Spleen (tissue), 11 donors: ENCODE results near the gene RBM20. TPM values are rescaled to one million over a fixed set of nuclear protein-coding genes. Genes with fewer than 3 reads are reported as not detected.
"Not testable (repeated sequence)": the region's sequence is repeated elsewhere in the genome, so short reads cannot be mapped to it uniquely, and the experiment has no call there.

ENCODE experiments used
- DNase-seq: peaks from one replicate; pipeline ENCODE4 v3.0.0-alpha.2; 2020
- H3K27ac ChIP-seq, 8 donors: fragments of 200-600 bp; sonication (generic) in 7 of 8; 1 replicate in 4 of 8; 2 replicates in 4 of 8; pipeline versions ENCODE4 v1.5.0 to v1.8.0; 2016 to 2021; ENCODE audit warnings: inconsistent platforms in 4 of 8, mild to moderate bottlenecking in 4 of 8, moderate library complexity in 1 of 8
- H3K27me3 ChIP-seq, 7 donors: fragments of 200-600 bp; sonication (generic) in 6 of 7; replicated peaks in 1 of 7; 1 replicate in 4 of 7; 2 replicates in 3 of 7; pipeline versions ENCODE4 v1.5.0 to v1.8.0; 2016 to 2021; ENCODE audit warnings: inconsistent platforms in 3 of 7, mild to moderate bottlenecking in 1 of 7
- H3K36me3 ChIP-seq, 6 donors: fragments of 200-600 bp; sonication (generic) in 5 of 6; 1 replicate in 4 of 6; 2 replicates in 2 of 6; pipeline versions ENCODE4 v1.5.0 to v1.8.0; 2016 to 2021; ENCODE audit warnings: inconsistent platforms in 2 of 6
- H3K4me1 ChIP-seq, 6 donors: fragments of 200-600 bp; sonication (generic) in 5 of 6; 1 replicate in 3 of 6; 2 replicates in 3 of 6; pipeline versions ENCODE4 v1.5.0 to v1.8.0; 2016 to 2021; ENCODE audit warnings: inconsistent platforms in 3 of 6
- H3K4me3 ChIP-seq, 8 donors: fragments of 200-600 bp; sonication (generic) in 7 of 8; 1 replicate in 4 of 8; 2 replicates in 4 of 8; pipeline versions ENCODE4 v1.5.0 to v1.8.0; 2016 to 2021; ENCODE audit warnings: inconsistent platforms in 4 of 8, mild to moderate bottlenecking in 4 of 8, moderate library complexity in 2 of 8
- H3K9me3 ChIP-seq, 8 donors: fragments of 200-600 bp; sonication (generic) in 7 of 8; 1 replicate in 4 of 8; 2 replicates in 4 of 8; pipeline versions ENCODE4 v1.5.0 to v1.8.0; 2016 to 2021; ENCODE audit warnings: inconsistent platforms in 4 of 8
- CTCF ChIP-seq, 11 experiments: fragments of 200-600 bp in 7 of 11; fragments of 450-650 bp in 4 of 11; sonication (generic) in 4 of 11; IDR thresholded peaks in 8 of 11; conservative IDR thresholded peaks in 3 of 11; 1 replicate in 7 of 11; 2 replicates in 4 of 11; pipeline versions ENCODE4 v1.4.0 to v1.8.0; 2016 to 2021; ENCODE audit warnings: antibody characterized with exemption in 11 of 11, inconsistent platforms in 4 of 11, mild to moderate bottlenecking in 1 of 11
- POLR2A ChIP-seq, 3 donors: fragments of 450-650 bp; IDR thresholded peaks; one replicate each; pipeline ENCODE4 v1.5.1; 2017; ENCODE audit warnings: antibody characterized with exemption in 3 of 3, mild to moderate bottlenecking in 1 of 3
- POLR2AphosphoS5 ChIP-seq, 3 donors: sonication (generic); formaldehyde crosslinking; IDR thresholded peaks; one replicate each; pipeline ENCODE4 v1.5.1; 2017; ENCODE audit warnings: antibody characterized with exemption in 3 of 3
- WGBS, 5 donors: extraction: QIAGEN DNeasy Blood & Tissue Kit in 3 of 5; methylation state at CpG; one replicate each; pipeline versions ENCODE4 v1.1.5 to v1.1.7; 2013 to 2018; 5-methylcytosine and 5-hydroxymethylcytosine counted together
- intact Hi-C: fragments of 100-400 bp; cut with DNase I; formaldehyde crosslinking; loops from one replicate; pipeline ENCODE4 v1.15.0; 2023; ENCODE audit warnings: low total_unique reads
- polyA plus RNA-seq, 3 donors: library from polyadenylated mRNA; stranded (reverse); fragments of 200-250 nt; gene quantifications; one replicate each; pipeline ENCODE4 v1.2.1, GENCODE V29; 2013
- total RNA-seq, 7 donors: library from RNA; depleted of rRNA in 3 of 7; stranded (reverse); fragments of >200 nt in 3 of 7; fragmentation: NEBNext Ultra II Directional in 4 of 7; extraction: Animal tissue kit (Norgen Biotek cat#: 25700) in 4 of 7; gene quantifications; one replicate each; pipeline versions ENCODE4 v1.1.0 to v1.2.1, GENCODE V29; 2016 to 2021
- donor health status: healthy with polysubstance abuse.
- donor health status: DM: no; HTN: no; CAD: no; lungs with moderate emphysema.
- donor health status: DM: no; HTN: no; CAD: no.
- donor health status: Bipolar disorder and iron deficiency.
- donor health status: healthy.
- donor health status: DM: no; HTN: no; CAD: no.
- donor health status: DM: yes; HTN: yes; CAD: no.

RBM20 gene
- total and polyA plus RNA-seq, 10 donors, result 0.04 to 0.72 (median 0.29) TPM; not detected in 1

GRCh38 chr10:110637558-110638053 is 6.5 kb upstream of the RBM20 start:
- Histone ChIP-seq H3K36me3 (no peaks in the 10 kb centered on the region), H3K27ac (no peak overlapping the region), H3K9me3 (no peaks in the 10 kb centered on the region), H3K27me3 (peaks cover 3 to 56% (median 16%) of the 10 kb centered on the region in 7 donors), H3K4me1 (peaks cover 0 to 9% (median 0%) of the 10 kb centered on the region in 6 donors), H3K4me3 (no peak overlapping the region)
- 57 to 61% (median 58%) methylated on average over 10 of the region's 10 CpGs for WGBS, 5 donors
- intact Hi-C loops, result no loop called here
- TF ChIP-seq POLR2A (IDR thresholded peaks at IDR 0.05), result no peak
- TF ChIP-seq CTCF (IDR thresholded peaks at IDR 0.05 in 8 of 11, conservative IDR thresholded peaks at IDR 0.05 in 3 of 11), result no peak
- no peak for TF ChIP-seq POLR2AphosphoS5 (IDR thresholded peaks at IDR 0.05)
- DNase-seq, result no peak

DNA sequence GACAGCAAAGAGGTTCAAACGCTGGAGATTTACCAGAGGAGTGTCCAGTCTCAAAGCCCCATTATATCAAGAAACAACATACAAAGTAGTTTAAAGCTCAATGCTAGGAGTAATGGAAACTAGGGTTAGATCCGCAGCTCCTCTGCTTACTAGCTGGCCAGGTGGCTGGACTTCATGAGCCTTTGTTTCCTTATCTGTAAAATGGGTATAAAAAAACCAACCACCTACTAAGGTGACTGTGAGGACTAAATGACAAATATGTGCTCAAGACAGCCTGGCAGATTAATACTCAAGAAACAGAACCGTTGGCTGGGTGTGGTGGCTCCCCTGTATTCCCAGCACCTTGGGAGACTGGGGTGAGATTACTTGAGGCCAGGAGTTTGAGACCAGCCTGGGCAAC is 5.8 kb upstream of the RBM20 start:
- TF ChIP-seq CTCF (IDR thresholded peaks at IDR 0.05 in 8 of 11, conservative IDR thresholded peaks at IDR 0.05 in 3 of 11) (no peak), POLR2A (IDR thresholded peaks at IDR 0.05) (no peak), POLR2AphosphoS5 (IDR thresholded peaks at IDR 0.05) (no peak)
- DNase-seq, result no peak
- Histone ChIP-seq H3K4me3 (no peak overlapping the region), H3K36me3 (no peaks in the 10 kb centered on the region), H3K9me3 (no peaks in the 10 kb centered on the region), H3K4me1 (peaks cover 3 to 16% (median 5%) of the 10 kb centered on the region in 6 donors), H3K27me3 (peaks cover 3 to 63% (median 23%) of the 10 kb centered on the region in 7 donors), H3K27ac (no peak overlapping the region)
- 79 to 90% (median 89%) methylated on average over 3 of the region's 3 CpGs for WGBS, 5 donors
- intact Hi-C loops, result no loop called here

- H3K27ac ChIP-seq, intact Hi-C loops, H3K4me3 ChIP-seq, H3K36me3 ChIP-seq, H3K9me3 ChIP-seq, DNase-seq: not testable (repeated sequence)
- peaks cover 4 to 70% (median 30%) of the 10 kb centered on the region in 7 donors for H3K27me3 ChIP-seq
- 86 to 97% (median 92%) methylated on average over 6 of the region's 6 CpGs for WGBS, 5 donors
- peaks cover 10 to 23% (median 13%) of the 10 kb centered on the region in 6 donors for H3K4me1 ChIP-seq
These were observed 5.1 kb upstream of the RBM20 start for GRCh38 chr10:110639046-110639445.

GRCh38 chr10:110639858-110640257 is 4.3 kb upstream of the RBM20 start:
- H3K36me3 ChIP-seq, intact Hi-C loops, H3K9me3 ChIP-seq, DNase-seq, H3K27ac ChIP-seq, H3K4me3 ChIP-seq: not testable (repeated sequence)
- WGBS, 5 donors, result 75 to 95% (median 81%) methylated on average over 5 to 6 of the region's 6 CpGs
- peaks cover 8 to 75% (median 38%) of the 10 kb centered on the region in 7 donors for H3K27me3 ChIP-seq
- peaks cover 10 to 32% (median 21%) of the 10 kb centered on the region in 6 donors for H3K4me1 ChIP-seq

GRCh38 chr10:110641256-110641655 is 2.9 kb upstream of the RBM20 start:
- Histone ChIP-seq H3K4me1 (peaks cover 10 to 34% (median 22%) of the 10 kb centered on the region in 6 donors), H3K27me3 (peaks cover 8 to 89% (median 51%) of the 10 kb centered on the region in 7 donors), H3K9me3 (no peaks in the 10 kb centered on the region), H3K27ac (no peak overlapping the region), H3K36me3 (no peaks in the 10 kb centered on the region), H3K4me3 (no peak overlapping the region)
- DNase-seq, result no peak
- intact Hi-C loops, result no loop called here
- WGBS, 5 donors, result 15 to 28% (median 17%) methylated on average over 5 of the region's 5 CpGs
- no peak for TF ChIP-seq CTCF (IDR thresholded peaks at IDR 0.05 in 8 of 11, conservative IDR thresholded peaks at IDR 0.05 in 3 of 11)
- no peak for TF ChIP-seq POLR2A (IDR thresholded peaks at IDR 0.05)
- TF ChIP-seq POLR2AphosphoS5 (IDR thresholded peaks at IDR 0.05), result no peak
